CD4-positive, alpha-beta T cell treated with Interferon gamma for 1 hour (primary cell): Measurements from ENCODE around the gene APBA2.

Experiments used
- DNase-seq: peaks from one replicate; pipeline ENCODE4 v3.0.0-alpha.2; 2020

The APBA2 gene

GRCh38 chr15:28897861-28898585, 12.2 kb downstream of the APBA2 start:
- DNase-seq: no peak

DNA sequence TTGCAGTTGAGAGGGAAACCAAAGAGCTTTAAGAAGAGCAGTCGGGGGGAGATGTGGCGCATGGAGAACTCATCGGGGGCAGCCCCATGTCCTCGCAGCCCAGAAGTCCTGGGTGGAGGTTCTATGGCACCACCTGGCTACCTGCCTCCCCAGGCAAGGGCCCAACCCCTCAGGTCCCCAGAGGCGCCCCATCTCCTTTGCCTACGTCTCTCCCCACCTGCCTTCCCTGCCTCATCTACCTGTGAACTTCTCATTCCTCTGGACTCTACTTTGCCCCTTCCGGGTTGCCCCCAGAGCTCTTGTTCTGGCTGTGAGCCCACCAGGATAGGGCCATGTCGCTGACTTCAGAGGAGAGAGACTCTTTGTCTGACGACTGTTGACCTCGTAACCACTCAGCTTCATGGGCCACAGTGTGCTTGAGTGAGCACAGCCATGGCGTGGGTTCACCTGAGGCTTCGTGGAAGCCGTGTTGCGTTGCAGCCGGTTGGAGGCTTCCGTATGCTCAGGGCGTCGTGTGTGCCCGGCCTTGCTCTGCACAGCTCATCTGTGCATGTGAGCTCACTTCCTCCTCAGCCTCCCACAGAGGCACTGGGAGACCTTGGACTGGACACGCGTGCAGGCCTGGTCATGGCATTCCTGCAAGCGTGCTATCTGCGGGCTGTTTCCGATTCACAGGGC, 13.4 kb downstream of the APBA2 start:
- DNase-seq: no peak

- DNase-seq: no peak
Measured at GRCh38 chr15:28900041-28900891, 14.5 kb downstream of the APBA2 start.

DNA sequence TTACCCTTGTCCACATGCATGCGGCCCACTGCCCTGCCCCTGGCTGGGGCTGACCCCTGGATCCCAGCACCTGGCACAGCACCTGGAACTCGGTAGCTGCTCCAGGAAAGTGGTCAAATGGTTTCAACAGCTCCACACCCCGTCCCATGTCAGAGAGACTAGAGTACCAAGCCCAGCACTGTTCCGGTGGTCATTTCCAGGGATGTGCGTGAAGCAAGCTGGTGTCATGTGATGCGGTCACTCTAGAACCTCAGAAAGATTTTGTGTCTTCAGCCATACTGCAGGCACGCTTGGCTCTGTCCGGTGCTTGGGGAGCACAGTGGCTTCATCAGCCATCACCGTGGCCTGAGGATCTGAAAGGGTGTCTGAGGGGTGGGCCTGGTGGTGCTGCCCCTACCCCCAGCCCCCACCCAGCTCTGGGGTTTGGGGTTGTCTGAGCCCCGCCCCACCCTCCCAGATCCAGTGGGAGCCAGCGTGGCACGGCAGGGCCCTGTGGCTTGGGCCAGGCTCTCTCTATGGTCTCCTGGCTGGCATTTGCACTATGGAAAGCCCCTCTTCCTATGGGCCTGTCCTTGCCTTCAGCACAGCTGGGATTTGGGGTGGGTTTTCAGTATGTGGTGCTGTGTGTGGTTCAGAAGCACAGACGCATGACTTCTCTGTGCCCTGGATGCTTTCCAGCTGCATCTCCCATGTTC, 15.3 kb downstream of the APBA2 start:
- no peak for DNase-seq

DNA sequence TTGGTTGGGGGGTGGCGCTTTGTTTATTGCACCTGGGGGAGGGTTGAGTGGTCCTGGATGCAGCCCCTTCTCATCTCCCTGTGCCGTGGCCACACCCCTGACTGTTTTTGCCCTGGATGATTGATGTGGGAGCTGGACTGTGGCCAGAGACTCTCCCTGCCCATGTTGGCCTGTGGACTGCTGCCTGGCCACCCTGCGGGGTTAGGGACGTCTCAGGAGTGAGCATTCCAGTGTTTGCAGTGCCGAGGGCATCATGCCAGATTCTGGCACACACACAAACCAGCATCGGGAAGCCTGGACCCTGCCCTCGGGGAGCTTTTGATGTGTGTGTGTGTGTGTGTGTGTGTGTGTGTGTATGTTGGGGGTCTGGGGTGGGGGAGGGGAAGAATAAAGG, 15.8 kb downstream of the APBA2 start:
- DNase-seq: no peak

DNA sequence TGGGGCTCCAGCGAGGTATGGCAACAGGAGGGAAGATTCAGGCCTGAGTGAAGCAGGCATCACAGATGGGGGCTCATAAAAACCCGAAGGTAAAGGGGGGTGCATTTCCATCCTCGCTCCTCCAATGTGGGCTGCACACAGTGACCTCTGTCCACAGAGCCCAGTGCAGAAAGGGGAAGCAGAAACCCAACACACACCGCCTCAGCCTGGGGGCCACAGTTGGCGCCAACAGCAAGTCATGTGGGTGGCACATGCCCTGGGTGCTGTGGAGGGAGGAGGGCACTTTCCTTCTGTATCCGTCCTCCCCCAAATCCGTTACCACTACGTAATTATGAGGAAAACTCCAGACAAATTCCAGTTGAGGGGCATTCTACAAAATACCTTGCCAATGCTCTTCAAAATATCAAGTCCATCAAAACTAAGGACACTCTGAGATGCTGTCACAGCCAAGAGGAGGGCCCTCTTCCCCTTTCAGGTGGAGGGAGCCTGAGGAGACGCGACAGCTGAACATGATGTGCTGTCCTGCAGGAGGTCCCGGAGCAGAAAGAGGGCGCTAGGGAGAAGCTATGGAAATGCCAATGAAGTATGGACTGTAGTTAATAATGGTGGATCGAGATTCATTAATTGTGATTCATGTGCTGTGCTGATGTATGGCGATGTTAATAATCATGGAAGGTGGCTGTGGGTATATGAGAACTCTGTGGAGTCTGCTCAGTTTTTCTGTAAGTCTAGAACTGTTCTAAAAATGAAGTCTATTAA, 16.4 kb downstream of the APBA2 start:
- DNase-seq: no peak

GRCh38 chr15:28902856-28903255, 17.1 kb downstream of the APBA2 start:
- DNase-seq: no peak

DNA sequence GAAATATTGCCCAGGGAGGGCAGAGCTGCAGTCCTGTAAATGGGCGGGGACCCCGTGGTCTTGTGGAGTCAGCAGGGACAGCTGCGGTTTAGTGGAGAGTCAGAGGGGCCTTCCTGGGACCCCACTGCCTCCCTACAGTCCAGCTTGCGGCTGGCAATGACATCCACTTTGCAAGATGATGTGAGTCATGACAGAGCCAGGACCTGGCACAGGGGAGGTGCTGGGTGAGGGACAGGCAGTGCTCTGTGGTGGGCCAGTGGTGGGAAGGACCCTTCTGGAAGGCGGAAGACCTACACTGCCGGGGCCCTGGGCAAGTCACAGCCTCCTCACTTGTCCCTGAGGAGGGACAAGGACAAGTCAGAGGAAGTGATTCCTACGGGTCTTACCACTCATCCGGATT, 17.8 kb downstream of the APBA2 start:
- no peak for DNase-seq

- DNase-seq: no peak
Measured at GRCh38 chr15:28904003-28904402, 18.2 kb downstream of the APBA2 start.

- DNase-seq: no peak
Measured at GRCh38 chr15:28904541-28905315, 19.0 kb downstream of the APBA2 start.

DNA sequence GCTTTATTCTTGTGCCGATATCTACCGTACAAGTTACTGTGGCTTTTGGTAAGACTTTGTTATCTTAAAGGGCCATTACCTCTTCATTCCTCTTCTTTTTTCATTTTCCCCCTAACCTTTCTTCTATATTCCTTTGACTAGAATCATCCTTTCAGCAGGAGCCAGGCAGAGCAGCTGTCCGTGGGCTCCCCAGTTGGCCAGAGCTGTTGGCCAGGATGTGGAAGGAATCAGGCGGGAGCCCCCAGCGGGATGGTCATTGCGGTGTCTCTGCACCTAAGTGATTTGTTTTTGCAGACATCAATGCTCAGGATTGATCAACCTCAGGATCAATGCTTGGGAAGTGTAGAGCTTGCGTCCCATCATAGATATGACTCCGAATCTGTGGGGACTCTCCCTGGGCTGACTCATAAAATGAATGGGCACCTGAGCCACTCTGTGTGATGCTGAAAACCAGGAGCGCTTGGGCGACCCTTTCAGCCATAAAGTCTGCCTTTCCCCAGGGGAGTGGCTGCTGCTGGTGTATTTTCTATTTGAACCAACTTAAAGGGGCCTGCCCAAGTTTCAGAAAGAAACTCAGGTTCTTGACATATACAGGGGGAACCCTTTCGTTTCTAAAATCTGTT, 21.7 kb downstream of the APBA2 start:
- no peak for DNase-seq

DNA sequence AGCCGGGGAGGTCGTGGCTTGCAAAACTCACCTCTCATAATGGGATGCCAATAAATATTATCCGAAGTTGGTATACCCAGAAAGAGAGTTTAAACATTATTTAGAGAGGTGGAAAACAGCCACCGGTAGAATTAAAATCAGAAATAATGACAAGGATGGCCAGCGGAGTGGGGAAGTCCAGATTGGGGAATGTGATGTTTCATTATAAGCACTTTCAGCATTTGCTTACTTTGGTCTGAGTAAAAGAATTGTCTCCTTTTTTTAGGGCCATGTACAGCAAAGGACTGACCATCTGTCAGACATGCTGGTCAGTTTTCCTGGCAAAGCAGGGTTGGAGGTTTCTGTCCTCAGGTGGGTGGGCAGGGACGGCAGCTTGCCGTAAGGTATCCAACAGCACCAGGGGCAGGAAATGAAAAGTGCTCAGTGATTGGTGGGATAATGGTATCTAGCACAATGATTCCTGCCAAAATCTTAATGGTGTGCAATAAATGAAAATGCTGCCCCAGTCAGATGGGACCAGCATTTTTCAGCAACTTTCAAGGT, 24.3 kb downstream of the APBA2 start:
- no peak for DNase-seq

- no peak for DNase-seq
Measured at GRCh38 chr15:28911310-28911931, 25.6 kb downstream of the APBA2 start.

- no peak for DNase-seq
Measured at GRCh38 chr15:28912422-28912821, 26.6 kb downstream of the APBA2 start.

GRCh38 chr15:28913171-28913765, 27.5 kb downstream of the APBA2 start:
- no peak for DNase-seq

GRCh38 chr15:28914046-28914445, 28.3 kb downstream of the APBA2 start:
- DNase-seq: no peak

- DNase-seq: no peak
Measured at GRCh38 chr15:28914483-28915023, 28.8 kb downstream of the APBA2 start.

DNA sequence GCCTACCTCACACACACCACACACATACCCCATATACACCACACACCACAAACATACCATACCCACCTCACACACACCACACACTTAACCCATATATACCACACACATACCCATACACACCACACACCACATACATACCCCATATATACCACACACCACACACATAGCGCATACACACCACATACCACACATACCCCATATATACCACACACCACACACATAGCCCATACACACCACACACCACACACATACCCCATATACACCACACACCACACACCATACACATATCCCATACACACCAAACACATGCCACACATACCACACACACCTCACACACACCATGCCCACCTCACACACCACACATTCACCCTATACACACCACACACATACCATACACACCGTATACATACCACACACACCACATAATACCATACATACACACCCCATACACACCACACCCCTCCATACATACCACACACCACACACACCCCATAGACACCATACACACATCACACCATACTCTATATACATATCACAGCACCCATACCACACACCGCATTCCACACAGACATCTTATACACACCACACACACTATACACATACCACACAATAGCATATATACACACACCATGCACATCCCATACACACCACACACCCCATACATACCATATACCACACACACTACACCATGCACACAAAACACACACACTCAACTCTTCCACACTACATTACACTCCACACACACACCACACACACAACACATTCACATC, 29.5 kb downstream of the APBA2 start:
- DNase-seq: no peak

- DNase-seq: no peak
Measured at GRCh38 chr15:28915935-28916334, 30.2 kb downstream of the APBA2 start.
